ENCODE data around the gene PCED1B.

PCED1B gene

GRCh38 chr12:47099610-47100009 is 20.2 kb downstream of the PCED1B start:
- DNase-seq (ENCODE audit: low read depth) = no peak
- no peak overlapping the region for H3K4me3 ChIP-seq (ENCODE audit: low read depth, low read length)
- no peak for TF ChIP-seq CTCF (IDR thresholded peaks at IDR 0.05; ENCODE audit: control insufficient read depth, extremely low read depth, insufficient read depth)

- no peak for TF ChIP-seq CTCF (IDR thresholded peaks at IDR 0.05; ENCODE audit: control insufficient read depth, extremely low read depth, insufficient read depth)
- DNase-seq (ENCODE audit: low read depth) = no peak
- no peak overlapping the region for H3K4me3 ChIP-seq (ENCODE audit: low read depth, low read length)
These were observed 20.7 kb downstream of the PCED1B start for GRCh38 chr12:47100160-47100559.

DNA sequence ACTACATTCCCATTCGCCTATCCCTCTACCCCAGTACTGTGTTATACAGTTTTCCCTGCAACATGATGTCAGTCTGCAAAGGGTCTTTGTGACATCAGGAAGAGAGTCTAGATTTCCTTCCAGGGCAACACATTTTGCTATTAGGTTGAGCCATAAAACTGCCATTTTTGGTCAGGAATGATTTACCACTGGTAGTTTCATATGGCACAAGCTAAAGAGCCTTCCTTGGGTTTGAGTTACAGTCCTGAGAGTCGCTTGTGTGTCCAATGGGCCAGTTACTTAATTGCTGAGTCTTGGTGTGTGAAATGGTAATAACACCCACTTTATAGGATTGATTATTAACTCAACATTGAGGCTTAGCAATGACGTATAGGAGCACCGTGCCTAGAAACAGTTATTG is 23.0 kb downstream of the PCED1B start:
- no peak for TF ChIP-seq CTCF (IDR thresholded peaks at IDR 0.05; ENCODE audit: control insufficient read depth, extremely low read depth, insufficient read depth)
- no peak overlapping the region for H3K4me3 ChIP-seq (ENCODE audit: low read depth, low read length)

GRCh38 chr12:47102845-47103651 is 23.6 kb downstream of the PCED1B start:
- TF ChIP-seq CTCF (IDR thresholded peaks at IDR 0.05; ENCODE audit: control insufficient read depth, extremely low read depth, insufficient read depth) = no peak
- no peak for DNase-seq (ENCODE audit: low read depth)
- H3K4me3 ChIP-seq (ENCODE audit: low read depth, low read length) = no peak overlapping the region

More for the DNA sequence above, 23.0 kb downstream of the PCED1B start:
- no peak for DNase-seq (ENCODE audit: low read depth)

DNA sequence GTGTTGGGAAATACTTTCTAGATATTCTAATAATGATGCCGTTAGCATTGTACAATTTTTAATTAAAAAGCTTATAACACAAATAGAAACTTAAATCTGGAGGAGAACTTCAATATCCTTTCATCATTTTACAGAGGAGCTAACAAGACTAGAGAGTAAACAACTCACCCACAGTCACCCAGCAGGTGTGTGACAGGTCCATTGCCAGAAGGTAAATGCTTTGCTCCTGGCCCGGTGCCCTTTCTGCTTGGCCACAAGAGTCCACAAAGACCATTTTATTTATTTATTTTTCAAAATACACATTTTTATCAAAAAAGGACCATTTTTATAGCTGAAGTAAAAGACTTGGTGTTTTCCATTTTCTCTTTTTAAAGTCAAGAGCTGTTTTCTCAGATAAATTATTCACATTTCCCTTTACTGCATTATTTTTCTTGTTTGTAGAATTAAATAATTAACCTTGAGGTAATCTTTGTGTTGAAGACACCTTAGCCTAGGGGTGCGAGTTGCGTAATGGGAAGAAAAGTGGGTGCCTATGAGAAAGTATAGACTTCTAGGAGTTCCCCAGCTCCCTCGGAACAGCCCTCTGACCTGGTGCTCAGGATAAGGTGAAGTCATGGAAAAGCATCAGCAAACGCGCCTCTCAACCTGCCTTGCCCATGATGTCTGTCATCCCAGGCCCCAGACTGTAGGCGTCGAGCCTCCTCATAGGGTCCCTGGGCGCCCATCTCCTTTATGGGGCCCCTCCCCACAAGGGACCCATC is 26.7 kb downstream of the PCED1B start:
- DNase-seq (ENCODE audit: low read depth) = peak; percentile 89
- no peak overlapping the region for H3K4me3 ChIP-seq (ENCODE audit: low read depth, low read length)
- TF ChIP-seq CTCF (IDR thresholded peaks at IDR 0.05; ENCODE audit: control insufficient read depth, extremely low read depth, insufficient read depth) = no peak

- no peak for DNase-seq (ENCODE audit: low read depth)
- no peak for TF ChIP-seq CTCF (IDR thresholded peaks at IDR 0.05; ENCODE audit: control insufficient read depth, extremely low read depth, insufficient read depth)
- H3K4me3 ChIP-seq (ENCODE audit: low read depth, low read length) = no peak overlapping the region
These were observed 28.0 kb downstream of the PCED1B start for GRCh38 chr12:47107446-47107845.
